ENCODE results near the gene PRX.

The PRX gene

DNA sequence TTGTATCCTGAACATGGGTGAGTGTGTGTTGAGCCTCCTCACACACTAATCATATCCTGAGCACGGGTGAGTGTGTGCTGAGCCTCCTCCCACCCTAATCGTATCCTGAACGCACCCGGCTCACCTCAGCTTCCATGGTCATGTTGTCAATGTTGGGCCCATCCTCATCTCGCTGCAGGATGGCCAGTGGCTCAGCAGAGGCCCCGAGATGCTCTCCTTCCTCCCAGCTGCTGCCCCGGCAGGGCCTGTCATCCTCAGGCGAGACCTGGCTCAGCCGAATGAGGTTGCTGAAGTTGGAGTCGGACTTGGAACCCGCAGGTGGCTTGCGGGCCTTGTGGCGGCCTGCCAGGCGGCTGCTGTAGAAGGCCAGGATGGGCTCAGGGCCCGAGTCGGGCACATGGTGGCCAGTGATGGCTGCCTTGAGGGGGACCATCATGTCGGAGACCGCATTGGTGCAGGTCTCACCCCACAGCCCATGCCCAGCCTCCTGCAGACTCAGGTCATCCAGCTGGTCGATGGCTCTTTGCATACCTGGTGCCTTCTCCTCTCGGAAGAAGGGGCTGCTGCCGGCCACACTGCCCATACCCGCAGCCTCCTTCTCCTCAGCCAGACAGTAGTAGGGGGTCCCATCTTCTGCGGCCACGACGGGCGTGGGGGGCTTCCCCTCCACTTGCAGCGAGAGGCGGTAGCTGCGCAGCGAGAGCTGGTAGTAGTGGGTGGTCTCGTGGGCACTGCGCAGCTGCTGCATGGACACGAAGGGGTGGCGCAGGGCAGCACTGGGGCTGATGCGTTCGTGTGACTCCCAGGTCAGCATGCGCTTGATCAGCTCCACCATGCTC lies 32.8 kb downstream of the PRX start:
- no peaks in the 10 kb centered on the region for H3K9me3 Mint-ChIP-seq
- no peaks in the 10 kb centered on the region for H3K4me1 Mint-ChIP-seq
- no peak for TF ChIP-seq CTCF (IDR thresholded peaks at IDR 0.05)
- peaks cover 6% of the 10 kb centered on the region for H3K27me3 Mint-ChIP-seq (ENCODE audit: low read depth, poor library complexity)
- no peak overlapping the region for H3K4me3 Mint-ChIP-seq
- no peaks in the 10 kb centered on the region for H3K36me3 Mint-ChIP-seq (ENCODE audit: low read depth)
- no peak overlapping the region for H3K27ac Mint-ChIP-seq
- no peak for DNase-seq

- Mint-ChIP-seq H3K27ac (no peak overlapping the region), H3K4me3 (no peak overlapping the region), H3K4me1 (peaks cover 3% of the 10 kb centered on the region), H3K9me3 (no peaks in the 10 kb centered on the region), H3K27me3 (ENCODE audit: low read depth, poor library complexity) (peaks cover 3% of the 10 kb centered on the region), H3K36me3 (ENCODE audit: low read depth) (peaks cover 7% of the 10 kb centered on the region)
- DNase-seq: no peak
- no peak for TF ChIP-seq CTCF (IDR thresholded peaks at IDR 0.05)
Measured at GRCh38 chr19:40379446-40380198, 33.6 kb downstream of the PRX start.

DNA sequence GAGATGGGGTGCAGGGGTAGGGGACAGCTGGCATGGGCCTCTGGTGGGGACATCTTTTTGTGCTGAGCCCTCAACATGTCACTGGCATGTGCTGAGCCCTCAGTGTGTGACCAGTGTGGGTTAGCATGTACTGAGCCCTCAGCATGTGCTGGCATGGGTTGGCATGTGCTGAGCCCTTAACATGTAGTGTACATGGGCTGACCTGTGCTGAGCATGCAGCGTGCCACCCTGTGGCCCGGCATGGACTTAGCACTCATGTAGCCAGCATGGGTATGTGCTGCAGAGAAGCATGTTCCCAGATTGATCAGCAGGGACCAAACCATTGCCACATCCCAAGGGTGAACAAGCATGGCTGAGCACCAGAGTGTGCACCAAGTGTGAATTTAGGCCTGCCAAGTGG lies 34.7 kb downstream of the PRX start:
- H3K27ac Mint-ChIP-seq: no peak overlapping the region
- H3K9me3 Mint-ChIP-seq: no peaks in the 10 kb centered on the region
- DNase-seq: no peak
- peaks cover 17% of the 10 kb centered on the region for H3K36me3 Mint-ChIP-seq (ENCODE audit: low read depth)
- H3K27me3 Mint-ChIP-seq (ENCODE audit: low read depth, poor library complexity): no peaks in the 10 kb centered on the region
- TF ChIP-seq CTCF (IDR thresholded peaks at IDR 0.05): no peak
- H3K4me1 Mint-ChIP-seq: peaks cover 5% of the 10 kb centered on the region
- H3K4me3 Mint-ChIP-seq: no peak overlapping the region

DNA sequence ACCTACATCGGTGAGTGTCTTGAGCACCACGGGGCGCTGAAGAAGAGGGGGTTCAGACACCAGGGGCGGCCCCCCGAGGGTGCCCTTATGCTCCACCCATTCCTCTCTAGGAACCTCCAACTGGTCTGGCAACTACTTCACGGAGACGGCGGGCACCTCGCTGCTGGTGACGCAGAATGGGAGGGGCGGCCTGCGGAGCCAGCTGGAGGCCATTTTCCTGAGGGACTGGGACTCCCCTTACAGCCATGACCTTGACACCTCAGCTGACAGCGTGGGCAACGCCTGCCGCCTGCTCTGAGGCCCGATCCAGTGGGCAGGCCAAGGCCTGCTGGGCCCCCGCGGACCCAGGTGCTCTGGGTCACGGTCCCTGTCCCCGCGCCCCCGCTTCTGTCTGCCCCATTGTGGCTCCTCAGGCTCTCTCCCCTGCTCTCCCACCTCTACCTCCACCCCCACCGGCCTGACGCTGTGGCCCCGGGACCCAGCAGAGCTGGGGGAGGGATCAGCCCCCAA lies 35.2 kb downstream of the PRX start:
- Mint-ChIP-seq H3K9me3 (no peaks in the 10 kb centered on the region), H3K4me1 (peaks cover 5% of the 10 kb centered on the region), H3K27ac (no peak overlapping the region), H3K36me3 (ENCODE audit: low read depth) (peaks cover 19% of the 10 kb centered on the region), H3K4me3 (no peak overlapping the region), H3K27me3 (ENCODE audit: low read depth, poor library complexity) (no peaks in the 10 kb centered on the region)
- TF ChIP-seq CTCF (IDR thresholded peaks at IDR 0.05): no peak
- no peak for DNase-seq

DNA sequence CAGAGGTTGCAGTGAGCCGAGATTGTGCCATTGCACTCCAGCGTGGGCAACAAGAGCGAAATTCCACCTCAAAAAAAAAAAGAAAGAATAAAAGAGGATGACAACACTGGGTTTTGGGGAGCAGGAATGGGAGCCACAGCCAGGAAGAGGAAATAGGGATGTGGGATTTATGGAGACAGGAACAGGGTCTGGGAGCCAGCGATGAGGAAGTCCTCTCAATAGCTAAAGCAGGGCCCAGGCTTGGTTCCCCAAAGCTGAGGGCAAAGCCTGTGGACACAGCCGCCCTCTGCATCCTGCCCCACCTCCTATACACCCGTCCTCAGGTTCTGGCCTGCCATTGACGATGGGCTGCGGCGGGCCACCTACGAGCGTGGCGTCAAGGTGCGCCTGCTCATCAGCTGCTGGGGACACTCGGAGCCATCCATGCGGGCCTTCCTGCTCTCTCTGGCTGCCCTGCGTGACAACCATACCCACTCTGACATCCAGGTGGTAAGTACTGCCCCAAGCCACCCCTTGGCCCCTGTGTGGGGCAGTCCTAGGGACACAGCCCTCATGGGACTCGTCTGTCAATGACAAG lies 36.8 kb downstream of the PRX start:
- Mint-ChIP-seq H3K4me1 (peaks cover 5% of the 10 kb centered on the region), H3K27ac (peak overlapping the region; percentile 79), H3K4me3 (no peak overlapping the region), H3K36me3 (ENCODE audit: low read depth) (peaks cover 31% of the 10 kb centered on the region), H3K27me3 (ENCODE audit: low read depth, poor library complexity) (no peaks in the 10 kb centered on the region), H3K9me3 (no peaks in the 10 kb centered on the region)
- DNase-seq: no peak
- TF ChIP-seq CTCF (IDR thresholded peaks at IDR 0.05): no peak

Measured in nephron progenitor cell (in vitro differentiated cells).